Kasumi-1 (cell line): Measurements from ENCODE around the gene MTHFD2L.
"Not testable (repeated sequence)": the region's sequence is repeated elsewhere in the genome, so short reads cannot be mapped to it uniquely, and the experiment has no call there.

Source experiments
- DNase-seq, 2 experiments: peaks; one replicate each; lab custom pipeline; 2025; lab: John Stamatoyannopoulos, UW

The MTHFD2L gene

DNA sequence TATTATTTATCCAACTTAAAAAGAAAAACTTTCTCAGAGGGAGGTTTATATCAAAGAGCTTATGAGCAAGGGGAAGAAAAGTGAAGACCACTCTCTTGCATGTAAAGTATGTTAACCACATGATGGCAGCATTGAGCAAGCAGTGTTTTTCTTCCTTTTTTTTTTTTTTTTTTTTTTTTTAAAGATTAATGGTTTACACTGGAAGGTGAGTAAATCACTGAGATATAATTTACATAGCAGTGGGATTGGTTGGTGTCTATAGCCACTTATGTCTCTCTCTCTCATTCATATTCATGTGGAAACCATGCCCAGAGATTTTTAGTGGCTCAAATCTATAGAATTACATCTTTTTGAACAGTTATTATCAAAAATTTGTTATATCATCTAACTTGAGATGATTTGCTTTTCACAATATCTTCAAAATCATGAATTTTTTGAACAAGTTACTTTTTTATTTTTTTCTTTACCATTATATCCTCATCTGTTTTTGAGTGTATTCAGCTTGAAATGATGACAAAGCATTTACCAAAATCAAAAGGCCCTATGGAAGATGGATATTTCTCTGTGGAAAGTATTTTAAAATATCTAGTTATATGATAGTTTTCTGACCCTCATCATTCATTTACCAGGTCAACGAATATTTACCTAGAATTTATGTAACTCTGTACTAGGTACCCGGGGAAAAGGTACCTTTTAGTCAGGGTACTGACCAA is 31.6 kb downstream of the MTHFD2L start:
- DNase-seq, result peak; percentile 47 to 48

DNA sequence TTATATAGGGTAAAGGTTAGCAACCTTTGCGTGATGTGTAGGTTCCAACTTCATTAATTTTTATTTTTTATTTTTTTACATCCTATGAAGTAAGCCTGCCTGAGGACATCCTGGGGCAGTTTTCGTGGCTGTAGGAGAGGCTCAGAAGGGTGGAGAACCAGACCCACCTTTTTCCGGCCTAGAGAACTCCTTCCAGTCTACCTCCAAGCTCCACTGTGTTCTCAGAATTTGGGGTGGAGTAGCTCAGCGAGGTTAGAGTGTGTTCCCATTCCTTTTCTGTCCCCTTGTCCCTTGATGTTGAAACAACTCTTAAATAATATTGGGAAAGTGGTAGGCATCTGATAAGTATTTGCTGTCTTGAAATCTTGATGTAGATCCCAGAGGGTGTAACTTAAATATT is 32.4 kb downstream of the MTHFD2L start:
- DNase-seq, result no peak

DNA sequence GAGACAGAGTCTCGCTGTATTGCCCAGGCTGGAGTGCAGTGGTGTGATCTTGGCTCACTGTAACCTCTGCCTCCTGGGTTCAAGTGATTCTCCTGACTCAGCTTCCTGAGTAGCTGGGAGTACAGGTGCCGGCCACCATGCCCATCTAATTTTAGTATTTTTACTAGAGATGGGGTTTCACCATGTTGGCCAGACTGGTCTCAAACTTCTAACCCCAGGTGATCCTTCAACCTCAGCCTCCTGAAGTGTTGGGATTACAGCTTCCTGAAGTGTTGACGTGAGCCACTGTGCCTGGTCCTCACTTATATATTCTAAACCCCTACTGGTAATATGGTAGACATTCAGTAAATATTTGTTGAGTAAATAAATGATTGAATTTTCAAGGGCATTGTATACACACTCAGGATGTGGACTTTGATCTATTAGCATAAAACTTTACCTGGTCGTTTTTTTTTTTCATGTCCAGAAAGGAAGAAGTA is 33.0 kb downstream of the MTHFD2L start:
- no peak for DNase-seq

DNA sequence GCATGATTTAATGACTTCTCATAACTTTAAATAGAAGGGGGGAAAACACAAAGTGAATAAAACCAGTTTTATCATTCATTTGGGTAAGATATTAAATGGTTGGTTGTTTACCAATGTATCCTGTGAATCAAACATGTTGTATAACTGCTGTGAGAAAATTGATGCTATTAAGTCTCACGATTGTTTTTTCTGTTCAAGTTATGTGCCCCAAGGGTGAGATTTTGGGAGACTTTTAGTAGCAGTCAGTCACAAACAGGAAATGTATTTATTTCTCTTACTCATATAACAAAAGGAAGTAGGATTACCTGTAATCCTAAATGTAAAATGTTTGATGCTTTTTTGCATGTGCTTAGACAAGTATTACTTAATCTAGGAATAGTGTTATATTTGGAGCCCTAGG is 39.2 kb downstream of the MTHFD2L start:
- DNase-seq, result no peak

DNA sequence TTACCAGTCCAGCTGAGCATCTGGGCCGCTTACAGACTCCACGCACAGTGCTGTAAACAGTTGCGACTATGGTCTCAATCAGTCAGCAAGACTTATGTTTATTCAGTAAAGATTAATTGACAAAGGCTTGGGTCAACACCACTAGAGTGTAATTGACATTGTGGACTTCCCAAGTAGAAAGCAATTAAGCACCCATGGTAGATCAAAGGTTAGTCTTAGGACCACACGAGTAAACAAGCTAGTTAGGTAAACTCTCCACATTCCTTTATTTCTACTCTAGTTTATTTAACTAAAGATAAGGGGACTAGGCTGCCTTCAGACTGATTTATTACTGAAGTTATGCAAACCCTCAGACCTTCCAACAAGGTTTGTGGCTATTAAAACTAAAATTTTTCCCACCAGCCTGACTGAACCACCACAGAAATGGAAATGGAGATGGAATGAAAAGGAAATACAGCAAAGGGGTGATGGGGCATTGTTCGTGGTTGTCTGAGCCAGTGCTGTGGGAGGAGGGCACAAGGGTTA is 44.2 kb downstream of the MTHFD2L start:
- DNase-seq, result no peak

DNA sequence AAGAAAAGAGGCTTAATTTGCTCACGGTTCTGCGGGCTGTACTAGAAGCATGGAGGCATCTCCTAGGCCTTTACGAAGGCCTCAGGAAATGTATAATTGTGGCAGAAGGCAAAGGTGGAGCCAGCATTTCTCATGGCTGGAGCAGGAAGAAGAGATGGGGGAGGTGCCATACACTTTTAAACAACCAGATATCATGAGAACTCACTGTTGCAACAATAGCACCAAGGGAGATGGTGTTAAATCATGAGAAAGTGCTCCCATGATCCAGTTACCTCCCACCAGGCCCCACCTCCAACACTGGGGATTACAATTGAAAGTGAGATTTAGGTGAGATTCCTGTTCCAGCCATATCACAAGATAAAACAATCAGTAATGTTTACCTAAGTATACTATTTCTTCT is 45.5 kb downstream of the MTHFD2L start:
- no peak for DNase-seq

DNA sequence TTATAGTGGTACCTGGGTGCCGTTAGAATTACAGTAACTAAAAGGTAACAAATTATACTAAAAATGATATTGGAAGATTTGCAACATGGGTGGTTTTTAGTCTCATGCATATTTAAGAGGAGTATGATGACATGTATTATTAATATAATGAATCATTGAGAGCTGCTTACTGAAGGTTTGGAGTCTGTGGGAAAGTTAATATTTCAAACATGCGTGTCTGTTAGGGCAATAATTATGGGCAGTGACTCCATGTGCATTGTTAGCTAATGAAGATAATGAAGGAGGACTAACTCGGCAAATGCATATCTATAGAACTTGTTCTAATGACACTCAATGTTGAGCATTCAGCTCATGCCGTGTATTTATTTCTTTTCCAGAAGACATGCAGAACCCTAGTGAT is 47.1 kb downstream of the MTHFD2L start:
- DNase-seq, result no peak

DNA sequence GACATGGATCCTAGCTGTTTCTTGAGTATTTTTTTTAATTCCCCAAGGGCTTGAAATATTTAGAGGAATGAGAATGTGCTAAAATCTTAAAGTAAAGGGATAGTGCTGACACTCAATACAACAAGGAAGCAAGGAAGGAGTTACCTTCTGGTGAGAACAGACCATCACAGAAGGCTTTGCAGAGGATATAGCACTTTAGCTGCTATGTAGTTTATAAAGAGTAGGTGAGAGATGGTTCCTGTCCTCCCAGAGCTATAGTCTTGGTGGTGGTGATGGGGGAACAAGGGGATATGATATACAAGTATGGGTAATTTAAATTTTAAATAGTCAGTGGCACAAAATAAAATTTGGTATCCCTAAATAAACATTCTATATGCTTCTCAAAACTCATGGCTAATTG is 47.6 kb downstream of the MTHFD2L start:
- DNase-seq, result no peak

DNA sequence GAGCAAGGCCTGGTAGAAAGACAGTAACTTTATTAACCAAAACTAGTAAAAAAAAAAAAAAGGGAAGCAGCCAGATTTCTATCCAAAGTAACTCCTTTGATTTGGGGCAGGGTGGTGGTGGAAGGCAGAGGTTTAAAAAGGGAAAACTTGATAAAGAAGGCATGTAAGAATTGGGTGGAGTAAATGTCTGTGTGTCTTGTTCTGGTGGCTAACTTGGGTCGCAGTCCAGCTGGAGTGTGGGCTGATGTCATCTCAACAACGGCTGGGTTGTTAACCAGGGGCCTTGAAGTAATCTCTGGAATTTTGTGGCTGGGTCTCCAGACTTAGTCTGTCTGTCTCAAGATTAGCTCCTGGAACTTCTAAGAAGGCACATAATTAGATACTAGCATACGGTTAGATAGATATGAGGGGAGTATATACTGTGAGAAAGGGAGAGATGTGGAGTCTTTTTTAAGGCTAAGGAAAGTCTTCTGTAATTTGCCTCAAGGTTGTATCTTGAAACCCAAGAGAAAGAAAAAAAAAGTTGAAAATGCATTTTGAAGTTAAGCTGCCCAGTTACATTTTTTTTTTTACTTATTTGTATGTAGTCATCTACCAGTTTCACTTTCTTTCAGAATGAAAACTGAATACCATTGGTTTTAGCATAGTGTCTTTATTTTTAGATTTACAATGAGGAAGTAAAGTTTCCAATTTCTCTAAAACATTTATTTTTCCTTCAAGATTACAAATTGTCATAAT is 48.3 kb downstream of the MTHFD2L start:
- DNase-seq, result peak in 1 of 2 experiments; percentile 15

DNA sequence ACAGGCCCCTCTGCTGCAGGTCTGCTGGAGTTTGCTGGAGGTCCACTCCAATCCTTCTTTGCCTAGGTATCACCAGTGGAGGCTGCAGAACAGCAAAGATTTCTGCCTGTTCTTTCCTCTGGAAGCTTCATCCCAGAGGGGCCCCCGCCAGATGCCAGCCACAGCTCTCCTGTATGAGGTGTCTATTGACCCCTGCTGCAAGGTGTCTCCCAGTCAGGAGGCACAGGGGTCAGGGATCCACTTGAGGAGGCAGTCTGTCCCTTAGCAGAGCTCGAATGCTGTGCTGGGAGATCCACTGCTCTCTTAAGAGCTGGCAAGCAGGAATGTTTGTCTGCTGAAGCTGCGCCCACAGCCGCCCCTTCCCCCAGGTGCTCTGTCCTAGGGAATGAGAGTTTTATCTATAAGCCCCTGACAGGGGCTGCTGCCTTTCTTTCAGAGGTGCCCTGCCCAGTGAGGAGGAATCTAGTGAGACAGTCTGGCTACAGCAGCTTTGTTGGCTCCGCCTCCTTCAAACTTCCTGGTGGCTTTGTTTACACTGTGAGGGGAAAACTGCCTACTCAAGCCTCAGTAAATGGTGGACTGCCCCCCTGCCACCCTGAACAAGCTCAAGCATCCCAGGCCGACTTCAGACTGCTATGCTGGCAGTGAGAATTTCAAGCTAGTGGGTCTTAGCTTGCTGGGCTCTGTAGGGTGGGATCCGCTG is 56.7 kb downstream of the MTHFD2L start:
- DNase-seq, result not testable (repeated sequence)

DNA sequence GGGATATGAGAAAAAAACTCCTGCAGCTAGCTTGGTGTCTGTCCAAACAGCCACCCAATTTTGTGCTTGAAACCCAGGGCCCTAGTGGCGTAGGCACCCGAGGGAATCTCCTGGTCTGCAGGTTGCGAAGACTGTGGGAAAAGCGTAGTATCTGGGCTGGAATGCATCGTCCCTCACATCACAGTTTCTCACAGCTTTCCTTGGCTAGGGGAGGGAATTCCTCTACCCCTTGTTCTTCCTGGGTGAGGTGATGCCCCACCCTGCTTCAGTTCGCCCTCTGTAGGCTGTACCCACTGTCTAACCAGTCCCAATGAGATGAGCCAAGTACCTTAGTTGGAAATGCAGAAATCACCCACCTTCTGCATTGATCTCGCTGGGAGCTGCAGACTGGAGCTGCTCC is 57.3 kb downstream of the MTHFD2L start:
- not testable (repeated sequence) for DNase-seq

DNA sequence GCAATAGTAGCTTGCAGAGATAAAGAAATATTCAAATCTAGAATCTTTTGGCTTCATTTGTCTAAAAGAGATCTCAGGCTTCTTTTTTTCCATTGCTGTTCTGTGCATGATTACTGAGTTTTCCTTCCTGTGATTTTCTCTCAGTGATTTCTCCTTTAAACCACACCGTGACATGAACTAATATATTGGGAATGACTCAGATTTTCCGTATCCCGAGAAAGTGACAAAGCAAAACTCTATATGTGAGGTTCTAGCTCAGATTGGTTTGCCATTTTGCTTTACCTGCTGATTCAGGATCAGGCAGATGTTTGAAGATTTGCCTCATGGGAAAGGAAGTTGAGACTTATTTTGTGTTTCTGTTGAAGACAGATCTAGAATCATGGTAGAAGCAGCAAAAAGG is 59.4 kb downstream of the MTHFD2L start:
- DNase-seq, result no peak

DNA sequence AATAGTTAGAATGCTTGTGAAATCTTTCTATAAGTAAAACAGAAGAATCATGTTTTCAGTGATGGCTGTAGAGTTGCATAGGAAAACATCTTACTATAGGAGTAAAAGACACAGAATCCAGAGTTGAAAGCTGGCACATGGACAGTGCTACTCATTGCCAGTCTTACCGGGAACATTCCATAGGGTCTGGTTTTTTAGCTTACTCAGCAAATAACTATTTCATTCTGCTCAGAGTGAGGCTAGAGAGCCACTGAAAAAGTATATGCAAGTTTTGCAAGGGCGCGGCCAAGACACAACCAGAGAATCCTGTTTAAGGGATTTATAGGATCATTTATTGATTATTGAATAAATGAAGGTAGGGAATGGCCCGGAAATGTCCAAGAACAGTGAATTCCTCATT is 60.3 kb downstream of the MTHFD2L start:
- no peak for DNase-seq

DNA sequence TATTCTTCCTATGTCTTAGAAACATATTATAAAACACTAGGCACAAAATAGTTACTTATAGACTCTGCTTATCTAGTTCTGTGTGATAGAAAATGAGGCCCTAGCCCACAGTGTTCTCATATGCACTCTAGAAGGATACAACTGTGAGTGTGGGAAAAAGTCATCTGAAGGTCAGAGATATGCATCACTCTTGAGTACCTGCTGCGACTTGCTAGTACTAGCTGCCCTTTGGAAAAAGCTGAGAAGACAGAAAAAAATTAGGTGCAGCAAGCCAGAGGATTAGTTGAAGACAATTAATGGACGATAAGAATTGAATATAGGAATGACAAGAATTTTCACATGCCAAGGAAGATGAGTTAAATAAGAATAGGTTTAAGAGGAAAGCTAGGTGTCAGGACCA is 61.3 kb downstream of the MTHFD2L start:
- DNase-seq, result no peak

DNA sequence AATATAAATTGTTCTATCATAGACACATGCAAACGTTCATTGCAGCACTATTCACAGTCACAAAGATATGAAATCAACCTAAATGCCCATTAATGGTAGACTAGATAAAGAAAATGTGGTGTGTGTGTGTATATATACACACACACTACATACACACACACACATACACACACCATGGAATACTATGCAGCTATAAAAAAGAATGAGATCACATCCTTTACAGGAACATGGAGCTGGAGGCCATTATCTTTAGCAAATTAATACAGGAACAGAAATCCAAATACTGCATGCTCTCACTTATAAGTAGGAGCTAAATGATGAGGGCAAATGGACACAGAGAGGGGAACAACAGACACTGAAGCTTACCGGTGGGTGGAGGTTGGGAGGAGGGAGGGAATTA is 65.2 kb downstream of the MTHFD2L start:
- no peak for DNase-seq

DNA sequence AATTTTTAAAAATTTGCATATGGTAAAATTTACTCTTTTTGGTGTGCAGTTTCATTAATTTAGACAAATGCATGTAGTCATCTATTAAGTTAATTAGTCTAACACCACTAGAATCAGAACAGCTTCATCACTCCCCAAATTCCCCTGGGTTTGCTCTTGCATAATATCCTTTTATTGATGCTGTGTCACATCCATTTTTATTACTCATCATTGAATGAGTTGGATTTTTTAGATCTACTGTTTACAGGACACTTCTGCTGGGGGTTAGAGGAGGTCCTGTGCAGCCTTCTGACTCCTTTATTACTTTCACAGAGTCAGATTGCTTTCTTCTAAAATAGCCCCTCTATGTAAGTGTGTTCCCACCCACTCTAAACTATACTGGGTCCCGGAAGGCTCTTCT is 65.9 kb downstream of the MTHFD2L start:
- no peak for DNase-seq

DNA sequence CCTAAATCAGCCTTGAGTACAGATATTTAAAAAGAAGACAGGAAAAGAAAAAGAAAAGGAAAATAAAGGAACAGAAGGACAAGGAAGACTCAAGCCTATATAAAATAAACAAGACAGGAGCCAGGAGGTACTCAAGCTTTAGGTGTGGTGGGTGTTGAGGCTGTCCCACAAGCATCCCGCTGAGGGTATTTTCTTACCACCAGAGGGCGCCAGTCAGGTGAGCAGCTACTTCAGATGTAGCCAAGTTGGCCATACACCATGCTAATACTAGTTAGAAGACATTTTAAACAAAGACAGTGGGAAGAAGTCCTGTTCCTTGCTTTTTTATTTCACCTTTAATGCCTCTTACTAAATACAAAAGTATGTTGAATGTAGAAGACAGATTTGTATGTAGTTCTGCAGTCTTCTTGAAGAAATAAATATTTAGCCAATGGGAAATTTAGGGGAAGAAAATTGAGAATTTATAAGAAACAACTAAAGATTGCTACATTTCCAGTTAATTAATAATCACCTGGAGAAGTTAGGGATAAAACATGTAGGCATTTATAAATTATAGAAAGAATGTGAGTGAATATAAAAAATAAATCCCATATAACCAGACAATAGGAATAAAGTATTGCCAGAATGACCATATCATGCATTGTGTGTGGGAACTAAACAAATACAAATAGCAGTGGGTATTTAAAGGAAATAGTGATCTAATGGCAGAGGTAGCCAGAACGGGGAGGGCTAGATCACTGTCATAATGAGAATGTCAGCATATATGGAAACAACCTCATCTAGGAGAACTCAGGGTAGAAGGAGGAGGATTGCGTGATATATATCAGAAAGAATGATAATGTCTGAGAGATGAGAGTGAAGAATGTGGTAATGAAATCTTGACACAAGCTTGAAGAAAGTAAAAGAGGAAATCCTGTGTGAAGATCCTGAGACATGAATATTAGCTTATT is 71.0 kb downstream of the MTHFD2L start:
- DNase-seq, result peak; percentile 75 to 80

DNA sequence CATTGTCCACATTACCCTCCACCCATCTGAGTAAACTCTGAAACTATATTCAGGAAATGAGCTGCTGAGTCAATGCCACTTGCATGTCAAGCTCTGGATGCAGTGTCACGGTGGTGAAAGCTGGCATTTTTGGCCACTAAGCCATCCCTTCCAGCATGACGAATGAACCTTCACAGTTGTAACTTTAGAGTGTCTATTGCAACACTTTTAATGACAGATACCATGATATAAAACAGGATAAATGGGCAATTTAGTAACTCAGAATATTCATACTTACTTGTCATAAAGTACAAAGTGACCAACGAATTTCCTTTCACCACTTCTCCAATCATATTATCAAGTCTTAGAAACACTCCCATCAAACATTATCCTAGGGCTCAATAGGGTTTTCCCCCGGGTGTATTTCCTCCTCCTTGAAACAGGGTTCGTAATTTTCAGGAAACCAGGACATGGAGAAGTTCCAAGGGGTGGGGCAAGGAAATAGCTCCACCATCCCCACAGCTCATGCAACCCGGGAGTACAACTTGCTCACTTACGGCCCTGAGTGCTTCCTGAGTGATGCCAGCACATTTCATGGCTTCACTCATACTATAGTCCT is 73.1 kb downstream of the MTHFD2L start:
- DNase-seq, result no peak

DNA sequence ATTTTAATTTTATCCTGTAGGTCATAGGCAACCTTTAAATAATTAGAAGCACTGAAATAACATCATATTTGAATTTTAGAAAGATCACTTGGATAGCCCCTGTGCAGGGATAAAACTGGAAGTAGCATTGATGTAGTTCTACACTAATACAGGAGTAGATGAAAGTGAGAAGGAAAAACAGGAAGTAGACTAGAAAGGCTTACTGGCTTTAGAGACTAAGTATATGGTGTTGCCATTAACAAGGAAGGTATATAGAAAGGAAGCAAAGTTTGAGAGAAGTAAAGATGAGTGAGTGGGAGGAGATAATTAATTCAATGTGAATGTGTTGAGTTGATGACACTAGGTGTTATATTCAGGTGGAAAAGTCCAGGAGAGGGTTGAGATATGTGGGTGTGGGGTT is 77.2 kb downstream of the MTHFD2L start:
- peak; percentile 47 to 72 for DNase-seq

DNA sequence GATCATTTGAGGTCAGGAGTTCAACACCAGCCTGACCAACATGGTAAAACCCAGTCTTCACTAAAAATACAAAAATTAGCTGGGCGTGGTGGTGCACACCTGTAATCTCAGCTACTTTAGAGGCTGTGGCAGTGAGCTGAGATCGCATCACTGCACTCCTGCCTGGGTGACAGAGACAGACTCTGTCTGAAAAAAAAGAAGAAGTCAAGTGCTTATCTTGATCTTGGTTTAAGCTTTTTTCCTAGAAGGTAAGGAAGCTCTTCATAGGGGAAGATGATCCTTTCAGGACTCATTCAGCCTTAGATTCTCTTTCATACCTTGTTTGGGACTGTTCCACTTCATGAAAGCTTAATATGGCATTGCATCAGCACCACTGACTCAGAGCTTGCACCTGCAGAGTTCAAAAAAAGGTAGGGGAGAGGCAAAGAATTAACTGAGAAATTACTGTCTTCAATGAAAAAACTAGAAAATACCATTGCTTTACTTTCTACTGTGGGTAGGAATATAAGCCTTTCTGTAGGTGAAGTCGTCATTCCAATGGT is 79.6 kb downstream of the MTHFD2L start:
- no peak for DNase-seq

DNA sequence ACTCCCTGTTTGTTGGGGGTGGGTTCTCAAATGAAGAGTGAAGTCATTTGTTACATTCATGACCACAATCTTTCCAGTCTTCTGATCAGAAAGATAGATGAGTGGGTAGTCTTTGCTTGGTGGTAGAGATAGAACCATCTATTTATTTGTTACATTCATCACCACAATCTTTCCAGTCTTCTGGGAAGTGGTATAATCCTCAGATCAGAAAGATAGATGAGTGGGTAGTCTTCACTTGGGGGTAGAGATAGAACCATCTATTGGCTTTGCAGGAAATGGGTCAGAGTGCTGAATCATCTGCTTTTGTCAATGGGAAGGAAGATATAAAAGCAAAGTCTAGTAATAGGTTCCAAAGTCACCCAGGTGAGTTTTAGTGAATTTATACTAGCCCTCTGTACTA is 86.1 kb downstream of the MTHFD2L start:
- DNase-seq, result no peak
